KBM-7 (cell line): ENCODE measurements around the gene ARAF.
A peak's percentile ranks its signal among the peaks of the same experiment; 100 is the strongest.

Experiments used
- DNase-seq: peaks from one replicate; pipeline ENCODE4 v3.0.0-alpha.2; 2015
- in situ Hi-C: fragments of 300-500 bp; cut with MboI; formaldehyde crosslinking; loops from 2 replicates; pipeline ENCODE4 v1.14.3; 2020; ENCODE audit warnings: low sequenced_read_pairs, low pct_unique_long_range_greater_than_20kb, mixed read lengths

The ARAF gene

DNA sequence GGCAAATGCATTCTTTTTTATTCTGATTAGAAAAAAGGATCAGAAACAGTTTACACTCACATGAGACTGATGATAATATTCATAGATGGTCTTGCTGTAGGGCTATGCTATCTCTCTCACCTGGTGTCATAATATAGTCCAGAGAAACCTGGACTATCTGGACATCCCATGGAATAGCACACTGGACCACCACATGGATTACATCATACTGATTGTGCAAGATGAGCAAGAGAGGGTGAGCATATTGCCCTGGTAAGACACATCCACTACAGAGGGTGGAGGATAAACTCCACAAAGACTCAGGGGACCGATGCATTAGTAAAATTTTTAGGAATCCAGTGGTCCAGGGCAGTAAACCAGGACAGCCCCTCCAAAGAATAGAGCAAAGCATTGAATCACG, 50.5 kb downstream of the ARAF start:
- DNase-seq = no peak
- in situ Hi-C loops = no loop called here

DNA sequence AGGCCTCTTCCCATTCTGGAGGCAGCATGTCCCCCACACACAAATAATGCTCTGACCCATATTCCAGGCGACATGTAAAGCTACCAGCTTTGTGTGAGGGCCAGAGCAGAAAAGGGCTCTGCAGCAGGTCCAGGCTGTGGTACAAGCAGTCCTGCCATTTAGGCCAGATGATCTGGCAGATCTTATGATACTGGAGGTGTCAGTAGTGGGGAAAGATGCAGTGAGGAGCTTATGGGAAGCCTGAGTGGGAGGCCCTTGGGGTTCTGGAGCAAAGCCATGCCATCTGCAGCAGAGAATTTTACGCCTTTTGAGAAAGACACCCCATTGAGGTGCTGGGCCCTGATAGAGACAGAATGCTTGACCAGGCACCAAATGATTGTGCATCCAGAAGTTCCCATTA, 50.9 kb downstream of the ARAF start:
- in situ Hi-C loops = no loop called here
- no peak for DNase-seq

GRCh38 chrX:47612418-47612817, 51.4 kb downstream of the ARAF start:
- in situ Hi-C loops = no loop called here
- DNase-seq = no peak

- in situ Hi-C loops = no loop called here
- DNase-seq = no peak
Measured at GRCh38 chrX:47613082-47613481, 52.1 kb downstream of the ARAF start.

GRCh38 chrX:47614618-47615017, 53.6 kb downstream of the ARAF start:
- in situ Hi-C loops = no loop called here
- DNase-seq = no peak

- DNase-seq = no peak
- in situ Hi-C loops = no loop called here
Measured at GRCh38 chrX:47618923-47619485, 58.0 kb downstream of the ARAF start.

DNA sequence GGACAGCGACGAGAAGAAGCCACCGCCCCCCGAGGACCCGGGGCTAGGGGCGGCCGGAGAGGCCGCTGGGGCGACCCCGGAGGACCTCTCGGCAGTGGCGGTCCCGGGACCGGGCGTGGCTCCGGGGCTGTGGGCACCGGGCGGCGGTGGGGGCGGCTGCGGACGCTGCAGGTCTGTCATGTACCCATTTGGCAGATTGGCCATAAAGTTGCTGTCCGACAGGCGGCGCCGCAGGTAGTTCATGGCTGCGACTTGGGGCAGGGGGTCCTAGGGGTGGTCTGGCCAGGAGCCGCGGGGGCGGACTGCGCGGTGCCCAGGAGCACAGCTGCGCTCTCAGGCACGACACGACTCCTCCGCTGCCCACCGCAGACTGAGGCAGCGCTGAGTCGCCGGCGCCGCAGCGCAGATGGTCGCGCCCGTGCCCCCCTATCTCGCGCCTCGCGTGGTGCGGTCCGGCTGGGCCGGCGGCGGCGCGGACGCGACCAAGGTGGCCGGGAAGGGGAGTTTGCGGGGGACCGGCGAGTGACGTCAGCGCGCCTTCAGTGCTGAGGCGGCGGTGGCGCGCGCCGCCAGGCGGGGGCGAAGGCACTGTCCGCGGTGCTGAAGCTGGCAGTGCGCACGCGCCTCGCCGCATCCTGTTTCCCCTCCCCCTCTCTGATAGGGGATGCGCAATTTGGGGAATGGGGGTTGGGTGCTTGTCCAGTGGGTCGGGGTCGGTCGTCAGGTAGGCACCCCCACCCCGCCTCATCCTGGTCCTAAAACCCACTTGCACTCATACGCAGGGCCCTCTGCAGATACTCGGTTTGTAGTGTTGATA, 58.7 kb downstream of the ARAF start, which contains the start of gene SYN1:
Gene SYN1, minus strand, starts transcription at position 372 of the 817 bp plus-strand sequence. Its CDS starts 129 bp downstream, at position 243.
- peak; percentile 92 for DNase-seq
- in situ Hi-C loops = no loop called here

DNA sequence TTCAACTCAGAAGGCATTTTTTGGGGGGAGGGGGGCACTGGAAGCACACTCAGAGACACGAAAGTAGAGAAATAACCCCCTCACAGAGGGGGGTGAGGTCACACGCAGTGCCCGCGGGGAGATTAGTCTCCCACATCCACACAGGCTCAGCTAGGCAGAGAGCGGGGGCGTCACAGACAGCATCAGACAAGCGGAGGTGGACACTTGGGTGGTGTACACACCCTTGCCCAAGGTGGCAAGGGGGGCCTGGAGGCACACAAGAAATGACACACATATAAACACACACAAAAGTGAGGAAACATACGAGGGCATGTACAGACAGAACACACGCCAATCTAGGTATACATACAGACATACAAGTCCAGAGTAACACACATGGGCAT, 59.3 kb downstream of the ARAF start:
- no peak for DNase-seq
- in situ Hi-C loops = no loop called here
